ENCODE data around the gene CRTC3.
A peak's percentile ranks its signal among the peaks of the same experiment; 100 is the strongest.
"Not testable (repeated sequence)": the region's sequence is repeated elsewhere in the genome, so short reads cannot be mapped to it uniquely, and the experiment has no call there.

CRTC3 gene

GRCh38 chr15:90529371-90530249 is at the start of gene CRTC3:
TSS of gene CRTC3 (plus strand) at chr15:90529923. CDS start at chr15:90530072, 149 bp downstream.
- DNase-seq: peak; percentile 68

DNA sequence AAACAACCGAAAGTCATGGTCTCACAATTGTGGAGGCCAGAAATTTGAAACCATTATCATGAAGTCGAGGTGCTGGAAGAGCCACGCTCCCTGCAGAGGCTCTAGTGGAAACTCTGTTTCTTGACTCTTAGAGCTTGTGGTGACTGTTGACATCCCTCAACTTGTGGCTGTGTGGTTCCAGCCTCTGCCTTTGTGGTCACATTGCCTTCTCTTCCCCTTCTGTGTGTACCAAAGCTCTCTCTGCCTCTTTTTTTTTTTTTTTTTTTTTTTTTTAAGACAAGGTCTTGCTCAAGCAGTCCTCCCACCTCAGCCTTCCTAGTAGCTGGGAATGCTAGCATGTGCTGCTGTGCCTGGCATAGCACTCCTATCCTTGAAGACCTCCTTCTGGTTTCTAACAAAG is 48.7 kb upstream of the CRTC3 start:
- DNase-seq: no peak

DNA sequence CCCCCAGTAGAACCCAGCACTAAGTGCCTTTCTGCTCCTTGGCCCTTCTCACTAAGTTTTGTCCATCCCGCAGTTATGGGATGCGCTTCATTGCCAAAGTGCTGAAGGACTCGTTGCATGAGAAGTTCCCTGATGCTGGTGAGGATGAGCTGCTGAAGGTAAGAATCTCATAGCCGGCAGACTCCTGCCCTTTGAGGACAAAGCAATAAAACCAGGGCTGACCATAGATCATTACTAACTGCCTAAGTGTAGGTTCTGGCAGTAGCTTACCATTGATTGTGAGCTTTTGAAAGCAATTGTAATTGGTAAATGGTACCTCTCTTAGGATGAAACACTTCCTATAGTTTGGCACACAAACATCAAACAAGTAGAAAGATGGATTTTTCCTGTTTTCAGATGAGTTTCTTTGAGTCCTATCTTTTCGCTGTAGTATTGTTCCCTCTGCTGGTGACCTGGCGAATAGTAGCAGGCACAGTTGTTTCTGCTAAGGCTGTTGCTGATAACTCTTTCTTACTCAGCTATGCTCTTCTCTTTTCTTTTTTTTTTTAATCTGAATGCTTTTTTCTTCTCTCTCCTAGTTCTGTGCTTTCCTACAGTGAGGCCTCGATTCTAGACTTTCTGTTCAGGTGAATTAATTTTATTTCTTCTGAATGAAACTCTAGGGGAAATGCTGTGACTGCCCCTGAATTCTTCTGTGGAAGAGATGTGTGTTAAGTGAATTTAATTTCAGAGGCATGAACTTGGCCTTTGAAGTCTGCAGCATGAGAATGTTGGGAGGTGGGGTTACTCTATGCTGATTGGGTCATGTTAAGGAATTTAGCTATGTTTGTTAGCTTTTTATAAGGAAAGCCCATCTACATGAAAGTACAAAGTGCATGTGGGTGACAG is 47.4 kb upstream of the CRTC3 start:
- DNase-seq: peak; percentile 41

- no peak for DNase-seq
These were observed 46.8 kb upstream of the CRTC3 start for GRCh38 chr15:90483012-90483307.

DNA sequence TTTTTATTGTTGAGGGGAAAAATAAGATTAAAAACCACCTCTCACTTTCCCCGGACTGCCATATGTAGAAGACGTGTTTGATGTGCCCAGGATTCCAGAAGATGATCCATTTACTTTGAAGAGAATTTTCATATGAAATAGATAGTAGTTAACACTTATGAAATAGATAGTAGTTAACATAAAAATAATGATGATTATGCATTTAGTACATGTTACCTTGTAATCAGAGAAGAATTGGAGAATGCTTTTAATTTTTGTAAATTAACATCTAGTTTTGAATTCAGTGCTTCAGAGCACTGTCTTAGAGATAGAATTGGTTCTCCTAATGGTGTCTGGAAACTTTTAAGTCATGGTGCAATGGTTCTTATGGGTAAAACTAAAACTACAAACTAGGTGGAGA is 46.1 kb upstream of the CRTC3 start:
- DNase-seq: no peak

GRCh38 chr15:90487186-90487585 is 42.5 kb upstream of the CRTC3 start:
- no peak for DNase-seq

- DNase-seq: no peak
These were observed 40.2 kb upstream of the CRTC3 start for GRCh38 chr15:90489514-90489913.

DNA sequence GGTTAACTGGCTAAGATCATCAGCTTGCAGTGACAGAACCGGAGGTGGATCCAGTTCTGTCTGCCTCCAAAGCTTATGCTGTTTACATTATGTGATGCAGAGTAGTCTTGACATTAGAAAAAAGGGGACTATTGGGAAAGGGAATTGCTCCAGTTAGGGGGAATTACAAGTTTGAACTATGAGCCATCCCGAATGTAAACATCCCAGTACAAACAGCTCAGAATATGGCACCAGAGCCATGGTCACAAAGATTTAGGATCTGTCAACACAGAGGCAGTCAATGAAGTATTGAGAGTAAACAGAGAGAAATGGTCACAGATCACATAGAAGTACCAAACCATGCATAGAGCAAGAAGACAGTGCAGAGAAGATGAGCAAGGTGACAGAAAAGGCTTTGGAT is 39.8 kb upstream of the CRTC3 start:
- DNase-seq: no peak

- DNase-seq: no peak
These were observed 36.1 kb upstream of the CRTC3 start for GRCh38 chr15:90493647-90494046.

DNA sequence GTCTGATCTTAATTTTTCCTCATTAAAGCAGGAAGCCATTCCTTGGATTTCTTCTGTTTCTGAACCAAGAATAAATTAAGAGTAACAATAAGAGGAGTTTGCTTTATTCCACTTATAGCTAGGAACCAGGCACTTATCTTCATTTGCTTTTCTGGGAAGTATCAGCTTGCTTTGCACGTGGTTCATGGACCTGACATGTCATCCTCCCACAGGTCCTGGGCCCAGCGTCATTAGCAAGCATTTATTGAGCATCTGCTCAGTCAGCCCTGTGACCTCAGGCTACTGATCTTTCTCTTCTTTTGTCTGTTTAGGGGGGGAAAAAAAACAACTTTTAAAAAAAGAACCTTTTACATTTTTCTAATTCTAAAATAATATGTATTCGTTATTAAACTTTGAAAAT is 34.7 kb upstream of the CRTC3 start:
- no peak for DNase-seq

- no peak for DNase-seq
These were observed 32.9 kb upstream of the CRTC3 start for GRCh38 chr15:90496791-90497190.

- DNase-seq: peak; percentile 12
These were observed 32.3 kb upstream of the CRTC3 start for GRCh38 chr15:90497376-90497775.

DNA sequence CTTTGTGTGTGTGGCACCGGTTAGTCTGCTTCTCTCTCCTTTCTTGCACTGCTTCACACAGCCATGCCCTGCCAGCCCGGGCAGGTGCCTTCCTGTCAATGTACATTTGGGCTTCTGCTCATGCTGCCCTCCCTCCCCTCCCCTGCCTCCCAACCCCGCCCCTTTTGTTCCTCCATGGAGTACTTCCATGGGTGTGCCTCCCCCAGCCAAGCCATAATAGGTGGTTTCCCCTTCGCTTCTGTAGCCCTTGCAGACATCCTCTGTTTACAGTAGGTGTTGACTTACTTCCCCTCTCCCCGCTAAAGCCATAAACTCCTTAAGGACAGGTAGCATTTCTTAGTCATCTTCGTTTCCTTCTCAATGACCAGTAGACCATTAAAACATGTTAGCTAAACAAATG is 31.8 kb upstream of the CRTC3 start:
- DNase-seq: no peak

GRCh38 chr15:90500171-90500570 is 29.6 kb upstream of the CRTC3 start:
- DNase-seq: no peak

GRCh38 chr15:90501898-90502297 is 27.8 kb upstream of the CRTC3 start:
- no peak for DNase-seq

- not testable (repeated sequence) for DNase-seq
These were observed 18.9 kb upstream of the CRTC3 start for GRCh38 chr15:90510781-90511180.

- DNase-seq: not testable (repeated sequence)
These were observed 18.5 kb upstream of the CRTC3 start for GRCh38 chr15:90511211-90511618.

- DNase-seq: no peak
These were observed 17.4 kb upstream of the CRTC3 start for GRCh38 chr15:90512276-90512675.

DNA sequence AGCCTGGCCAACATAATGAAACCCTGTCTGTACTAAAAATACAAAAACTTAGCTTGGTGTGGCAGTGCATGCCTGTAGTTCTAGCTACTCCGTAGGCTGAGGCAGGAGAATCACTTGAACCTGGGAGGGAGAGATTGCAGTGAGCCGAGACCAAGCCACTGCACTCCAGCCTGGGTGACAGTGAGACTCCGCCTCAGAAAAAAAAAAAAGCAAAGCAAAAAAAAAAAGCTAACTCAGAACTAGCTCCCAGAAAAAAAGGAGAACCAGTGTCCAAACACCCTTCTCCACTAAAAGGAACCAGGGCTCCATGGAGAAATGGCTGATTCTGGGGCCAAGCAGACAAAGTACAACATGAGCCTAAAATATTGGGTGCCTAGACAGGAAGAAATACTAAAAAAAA is 16.7 kb upstream of the CRTC3 start:
- no peak for DNase-seq

GRCh38 chr15:90513448-90513847 is 16.3 kb upstream of the CRTC3 start:
- DNase-seq: no peak

DNA sequence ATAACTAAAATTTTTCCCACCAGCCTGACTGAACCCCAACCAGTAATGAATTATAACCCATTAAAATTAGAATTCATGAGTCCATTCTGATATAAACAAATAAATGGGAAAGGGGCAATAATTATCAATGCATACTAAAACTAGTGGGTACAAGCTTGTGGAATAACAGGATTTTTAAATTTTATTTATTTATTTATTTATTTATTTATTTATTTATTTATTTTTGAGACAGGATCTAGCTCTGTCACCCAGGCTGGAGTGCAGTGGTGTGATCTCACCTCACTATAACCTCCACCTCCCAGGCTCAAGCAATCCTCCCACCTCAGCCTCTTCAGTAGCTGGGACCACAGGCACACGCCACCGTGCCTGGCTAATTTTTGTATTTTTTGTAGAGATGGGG is 15.8 kb upstream of the CRTC3 start:
- DNase-seq: not testable (repeated sequence)

DNA sequence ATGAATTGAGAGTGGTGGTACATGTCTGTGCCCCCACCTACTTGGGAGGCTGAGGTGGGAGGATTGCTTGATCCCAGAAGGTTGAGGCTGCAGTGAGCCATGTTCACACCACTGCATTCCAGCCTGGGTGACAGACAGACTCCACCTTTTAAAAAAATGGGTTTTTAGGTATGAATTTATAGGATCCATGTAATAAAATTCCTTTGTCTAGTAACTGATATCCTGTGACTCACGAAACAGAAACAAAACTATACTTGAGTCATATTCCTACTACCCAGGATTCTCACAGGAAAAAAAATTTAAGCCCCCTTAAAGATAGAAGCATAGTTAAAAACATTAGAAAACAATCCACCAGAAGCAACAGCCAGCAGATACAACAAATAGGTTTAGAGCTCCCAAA is 10.0 kb upstream of the CRTC3 start:
- DNase-seq: no peak

DNA sequence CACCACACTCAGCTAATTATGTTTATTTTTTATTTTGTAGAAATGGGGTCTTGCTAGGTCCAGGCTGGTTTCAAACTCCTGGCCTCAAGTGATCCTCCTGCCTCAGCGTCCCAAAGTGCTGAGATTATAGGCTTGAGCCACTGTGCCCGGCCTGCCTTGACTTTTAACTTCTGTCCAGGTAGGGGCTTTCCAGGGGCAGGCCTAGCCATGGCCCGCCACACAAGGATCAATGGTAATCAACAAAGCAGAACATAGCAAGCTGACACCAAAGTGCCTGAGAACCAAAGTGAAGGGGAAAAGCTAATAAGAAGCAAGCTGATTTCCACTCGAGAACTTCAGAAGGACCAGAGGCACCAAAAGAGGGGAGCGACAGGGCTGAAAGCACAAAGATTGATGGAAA is 9.4 kb upstream of the CRTC3 start:
- no peak for DNase-seq

GRCh38 chr15:90523373-90523772 is 6.3 kb upstream of the CRTC3 start:
- no peak for DNase-seq

Measured in RPMI8226 (cell line).